GM18907 (cell line): Measurements from ENCODE around the gene SKAP1.
"Not testable (repeated sequence)": the region's sequence is repeated elsewhere in the genome, so short reads cannot be mapped to it uniquely, and the experiment has no call there.

Source experiments
- ATAC-seq: cut with Tn5 transposase; IDR thresholded peaks from one replicate; pipeline ENCODE4 v1.9.1; 2021; ENCODE audit warnings: mild to moderate bottlenecking, moderate library complexity; ENCODE audit not compliant: unreplicated experiment

SKAP1 gene

DNA sequence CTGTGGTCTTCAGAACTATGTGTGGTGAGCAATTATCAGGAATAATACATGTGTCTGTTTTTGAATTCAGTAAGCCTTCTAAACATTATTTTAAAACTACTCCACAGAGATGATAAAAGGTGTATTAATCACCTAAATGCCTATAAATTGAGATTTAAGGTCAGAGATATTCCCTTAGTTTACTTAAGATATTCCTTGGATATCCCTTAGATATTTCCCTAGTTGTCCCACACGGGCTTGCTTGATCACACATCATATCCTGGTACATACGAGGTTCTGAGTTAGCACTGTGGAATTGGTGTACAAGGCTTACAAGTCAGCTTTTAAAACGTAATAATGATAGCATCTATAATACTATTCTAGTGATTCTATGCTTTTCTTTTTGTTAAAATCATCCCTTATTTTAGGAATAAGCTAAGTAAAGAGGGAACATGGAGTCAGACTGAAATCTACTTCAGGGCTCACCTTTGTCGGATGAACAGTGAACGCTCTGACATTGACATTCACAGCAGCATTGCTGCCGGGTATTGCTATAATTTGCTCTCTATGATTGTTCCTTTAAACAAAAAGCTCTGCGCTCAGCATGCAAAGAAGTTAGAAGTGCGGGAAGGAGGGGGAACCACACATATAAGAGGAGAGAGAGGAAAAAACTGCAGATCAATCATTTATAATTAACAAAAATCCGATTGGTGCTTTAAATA is 136.5 kb downstream of the SKAP1 start:
- ATAC-seq: no peak

DNA sequence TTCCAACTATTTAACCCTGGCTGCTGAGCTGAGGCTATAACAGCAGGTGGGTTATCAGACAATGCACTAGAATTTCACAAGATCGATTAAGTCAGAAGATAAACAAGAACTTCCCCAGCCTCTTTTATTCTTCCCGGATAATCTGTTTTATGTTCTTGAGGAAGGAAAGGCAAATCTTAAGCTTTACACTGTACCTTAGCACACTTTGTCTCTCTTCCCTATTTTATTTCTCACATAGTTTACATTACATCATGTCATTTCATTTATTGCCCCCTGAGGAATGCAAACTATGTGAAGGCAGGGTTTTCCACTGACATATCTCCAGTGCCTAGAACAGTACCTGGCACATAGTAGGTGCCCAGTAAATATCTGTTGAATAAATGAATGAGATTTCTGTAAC is 139.6 kb downstream of the SKAP1 start:
- no peak for ATAC-seq

DNA sequence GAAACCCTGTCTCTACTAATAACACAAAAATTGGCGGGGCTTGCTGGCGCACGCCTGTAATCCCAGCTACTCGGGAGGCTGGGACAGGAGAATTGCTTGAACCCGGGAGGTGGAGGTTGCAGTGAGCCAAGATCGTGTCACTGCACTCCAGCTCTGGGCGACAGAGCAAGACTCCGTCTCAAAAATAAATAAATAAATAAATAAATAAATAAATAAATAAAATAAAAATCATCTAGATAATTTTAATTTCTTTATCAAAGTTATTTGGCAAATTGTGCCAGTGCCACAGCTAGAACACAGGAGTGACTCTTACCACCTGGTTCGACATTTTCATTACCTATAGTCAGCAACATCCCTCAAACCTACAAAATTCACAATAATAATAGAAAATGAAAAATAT is 143.1 kb downstream of the SKAP1 start:
- ATAC-seq: not testable (repeated sequence)

DNA sequence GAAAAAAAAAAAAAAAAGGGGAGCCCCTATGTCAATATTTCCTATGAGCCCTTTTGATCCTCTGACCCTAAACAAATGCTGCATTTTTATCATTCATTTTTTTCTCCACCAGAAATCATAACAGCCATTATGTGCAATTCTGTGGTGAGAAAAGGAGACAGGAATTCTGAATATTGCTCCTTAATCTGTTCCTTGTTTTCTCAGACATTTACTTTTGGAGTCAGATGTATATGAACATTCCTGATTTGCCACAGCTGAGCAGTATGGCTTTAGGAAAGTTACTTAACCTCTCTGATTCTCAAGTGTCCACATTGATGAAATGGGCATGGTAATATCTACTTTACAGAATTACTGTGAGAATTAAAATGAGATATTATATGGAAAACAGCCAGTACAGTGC is 144.4 kb downstream of the SKAP1 start:
- no peak for ATAC-seq

DNA sequence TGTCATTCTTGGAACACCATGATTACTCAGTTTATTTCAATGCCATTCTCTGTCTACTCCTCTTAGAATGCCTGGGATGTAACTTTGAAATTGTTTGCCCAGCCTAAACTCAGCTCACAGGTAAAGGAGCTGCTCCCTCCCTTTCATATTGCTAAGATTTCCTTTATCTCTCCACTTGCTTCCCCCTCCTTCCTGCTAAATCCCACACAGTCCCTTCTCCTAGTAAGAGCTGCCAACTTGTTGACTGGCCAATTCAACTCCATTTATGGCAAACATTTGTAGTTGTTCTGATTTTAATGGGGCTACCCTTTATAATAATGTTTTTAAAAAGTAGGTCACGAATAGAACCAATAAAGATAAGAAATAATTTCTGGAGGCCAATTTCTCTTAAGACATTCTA is 146.1 kb downstream of the SKAP1 start:
- no peak for ATAC-seq

DNA sequence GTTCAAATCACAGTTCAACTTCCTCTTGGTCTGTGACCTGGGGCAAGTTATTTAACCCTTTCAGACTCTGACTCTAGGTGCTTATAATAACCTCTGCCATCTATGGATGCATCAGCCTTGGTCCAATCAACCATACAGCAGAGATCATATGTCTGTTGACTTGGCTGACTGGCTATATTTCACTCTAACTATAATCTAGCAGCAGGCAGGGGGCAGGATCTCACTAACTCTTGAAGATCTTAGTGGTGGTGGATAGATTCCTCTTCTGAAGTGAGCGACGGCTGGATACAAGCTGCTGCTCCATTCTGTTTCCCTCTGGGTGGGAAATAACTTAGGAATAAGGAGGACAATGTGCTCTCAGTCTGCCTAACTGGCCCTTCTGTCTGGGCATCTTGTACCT is 146.6 kb downstream of the SKAP1 start:
- no peak for ATAC-seq

DNA sequence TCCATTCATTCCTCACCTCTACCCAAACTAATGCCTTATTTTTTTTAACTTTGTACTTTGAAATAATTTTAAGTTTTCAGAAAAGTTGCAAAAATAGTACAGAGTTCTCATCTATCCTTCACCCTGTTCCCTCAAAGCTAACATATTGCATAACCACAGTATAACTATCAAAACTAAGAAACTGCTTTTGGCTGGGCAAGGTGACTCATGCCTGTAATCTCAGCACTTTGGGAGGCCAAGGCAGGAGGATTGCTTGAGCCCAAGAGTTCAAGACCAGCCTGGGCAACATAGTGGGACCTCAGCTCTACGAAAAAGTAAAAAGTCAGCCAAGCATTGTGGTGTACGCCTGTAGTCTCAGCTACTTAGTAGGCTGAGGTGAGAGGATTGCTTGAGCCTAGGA is 147.7 kb downstream of the SKAP1 start:
- ATAC-seq: no peak

DNA sequence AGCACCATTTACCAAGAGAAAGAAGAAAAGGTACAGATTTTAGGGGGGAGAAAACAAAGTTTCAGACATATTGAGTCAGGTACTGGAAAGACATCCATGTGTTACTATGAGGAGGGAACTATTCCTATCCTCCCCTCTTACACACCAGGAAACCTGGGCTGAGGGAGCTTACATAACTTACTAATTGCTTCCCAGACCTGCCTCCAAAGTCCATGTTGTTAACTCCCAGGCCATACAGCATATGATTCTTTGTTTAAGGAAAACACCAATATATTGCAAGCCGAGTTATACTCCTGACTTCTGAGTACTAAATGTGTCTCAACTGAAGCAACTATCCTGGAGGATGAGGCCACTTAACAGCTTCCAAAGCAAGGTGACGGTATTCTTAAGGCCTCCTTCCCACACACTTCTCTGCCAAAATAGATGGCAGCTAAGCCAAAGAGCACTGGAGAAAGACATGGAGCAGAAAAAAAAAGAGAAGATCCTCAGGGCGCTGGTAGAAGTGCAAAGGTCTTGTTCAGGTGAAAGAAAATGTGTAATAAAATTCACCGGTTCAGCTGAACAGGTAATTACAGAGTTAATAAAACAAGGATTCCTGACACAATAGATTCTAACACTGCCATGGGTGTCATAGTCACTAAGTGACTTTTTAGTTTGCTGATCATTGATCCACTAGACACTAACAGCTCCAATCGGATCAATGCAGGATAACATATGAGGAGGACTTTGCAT is 151.1 kb downstream of the SKAP1 start:
- no peak for ATAC-seq

DNA sequence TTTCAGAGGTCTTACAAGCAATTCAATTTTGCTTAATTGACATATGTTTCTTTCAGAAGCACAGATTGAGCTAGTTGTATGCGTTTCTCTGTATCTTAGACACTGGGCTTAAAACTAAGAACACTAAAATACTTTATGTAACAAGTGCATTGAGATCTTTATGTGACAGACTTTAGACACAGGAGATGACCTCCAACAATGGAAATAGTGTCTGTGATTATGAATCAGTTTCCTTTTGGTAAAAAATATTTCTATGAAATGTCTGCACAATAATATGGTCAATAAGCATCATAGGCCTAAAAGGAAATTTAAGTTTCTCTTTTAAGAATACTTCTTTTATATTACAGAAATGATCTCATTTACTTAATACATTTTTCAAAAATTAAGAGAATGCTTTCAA is 153.2 kb downstream of the SKAP1 start:
- ATAC-seq: no peak

DNA sequence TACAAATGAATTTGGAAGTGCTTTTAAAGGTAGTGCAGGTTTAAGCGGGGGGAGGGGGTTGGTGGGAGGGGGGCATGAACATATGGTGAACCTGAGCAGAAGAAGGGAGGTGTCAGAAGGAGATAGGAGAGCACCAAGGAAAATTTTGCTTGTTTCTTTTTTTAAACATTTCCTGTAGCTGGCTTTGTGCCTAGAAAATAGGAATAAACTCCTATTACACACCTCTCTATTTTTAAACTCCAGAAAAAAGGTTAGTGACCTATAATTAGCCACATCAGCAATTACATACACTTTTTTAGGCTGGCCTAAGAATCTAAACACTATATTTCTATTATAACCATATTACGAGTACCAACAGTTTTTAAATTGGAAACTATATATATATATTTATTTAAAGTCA is 159.1 kb downstream of the SKAP1 start:
- no peak for ATAC-seq

DNA sequence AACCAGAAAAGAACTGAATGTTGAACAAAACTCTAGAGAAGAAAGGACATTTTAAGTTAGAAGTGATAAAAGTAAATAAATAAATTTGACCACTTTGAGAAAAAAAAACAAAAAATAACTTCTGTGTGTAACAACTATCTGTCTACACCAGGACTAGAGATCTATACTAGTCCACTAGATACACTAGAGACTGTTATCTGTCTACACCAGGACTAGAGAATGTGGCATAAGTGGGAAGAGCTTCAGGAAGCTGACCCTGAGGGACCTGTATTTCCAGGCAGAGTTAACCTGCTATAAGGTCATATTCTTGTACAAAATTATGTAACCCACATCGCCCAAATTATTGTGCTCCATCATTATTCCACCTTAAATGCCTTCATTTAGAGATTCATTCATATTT is 160.8 kb downstream of the SKAP1 start:
- ATAC-seq: no peak

DNA sequence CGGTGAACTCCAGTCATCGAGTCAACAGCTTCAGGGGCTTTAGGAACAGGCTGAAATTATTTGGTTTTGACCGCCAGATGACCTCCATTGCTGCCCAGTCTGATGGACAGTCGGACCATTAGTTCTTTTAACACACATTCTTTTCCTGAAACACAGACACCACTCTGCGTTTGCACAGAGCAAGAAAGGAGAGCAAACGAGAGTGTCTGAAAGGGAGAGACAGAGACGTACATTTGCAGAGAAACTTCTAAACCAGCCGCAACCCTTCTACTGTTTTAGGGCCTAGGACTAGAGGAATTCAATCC is 166.3 kb downstream of the SKAP1 start:
- no peak for ATAC-seq

DNA sequence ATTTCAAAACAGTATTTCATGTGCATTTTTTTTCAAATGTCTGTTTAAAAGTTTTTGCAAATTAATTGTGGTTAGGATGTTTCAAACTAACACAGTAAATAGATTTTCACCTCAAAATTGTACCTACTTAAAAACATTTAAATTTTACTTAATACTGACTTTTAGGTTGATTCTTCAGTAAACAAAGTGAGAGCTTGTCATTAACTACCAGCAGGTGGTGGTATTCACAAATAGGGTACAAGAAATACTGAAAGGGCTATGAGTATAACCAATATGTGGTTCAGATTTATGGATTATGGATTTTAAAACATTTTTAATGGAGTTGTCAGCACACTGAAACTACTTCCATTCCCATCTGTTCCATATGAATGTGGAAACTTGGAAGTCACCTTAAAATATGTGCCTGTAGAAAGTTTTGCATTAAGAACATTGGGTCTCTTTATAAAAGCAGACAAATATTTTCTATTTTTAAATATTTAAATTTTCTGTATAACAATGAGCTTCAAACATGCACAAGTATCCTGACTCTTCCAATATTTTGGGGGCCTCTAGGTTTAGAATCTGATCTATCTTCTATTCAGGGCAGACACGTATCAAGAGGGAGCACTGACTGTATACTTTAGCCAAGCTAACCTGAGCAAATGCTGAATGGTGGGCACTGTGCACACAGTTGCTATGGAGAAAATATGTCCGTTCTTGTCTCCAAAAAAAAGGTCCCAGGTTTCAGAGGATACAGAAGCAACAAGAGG is 166.9 kb downstream of the SKAP1 start:
- no peak for ATAC-seq

DNA sequence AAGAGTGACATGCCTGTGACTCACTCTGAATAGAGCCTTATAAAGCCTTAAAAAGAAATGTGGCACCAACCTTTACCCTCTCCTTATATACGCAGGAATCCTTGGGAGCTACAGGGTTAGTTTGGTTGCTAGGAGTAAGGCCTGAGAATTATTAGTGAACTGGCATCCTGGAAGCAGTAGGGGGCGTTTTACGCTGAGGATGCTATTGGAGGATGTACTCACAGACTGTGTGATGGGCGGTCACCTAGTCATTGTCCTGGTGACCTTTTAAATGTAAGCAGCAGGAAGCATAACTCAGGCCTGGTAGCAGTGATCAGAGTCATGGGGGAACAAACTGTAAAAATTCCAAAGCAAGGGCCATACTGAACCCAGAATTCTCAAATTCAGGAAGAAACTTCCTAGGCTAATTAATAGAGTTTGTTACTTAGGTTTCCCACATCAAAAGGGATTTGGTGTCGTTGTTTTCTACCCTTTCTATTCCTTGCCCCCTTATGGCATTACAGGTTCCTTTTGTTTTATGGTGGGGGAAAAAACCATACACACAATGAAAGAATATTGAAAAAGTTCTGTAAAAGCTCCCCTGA is 168.6 kb downstream of the SKAP1 start:
- no peak for ATAC-seq

DNA sequence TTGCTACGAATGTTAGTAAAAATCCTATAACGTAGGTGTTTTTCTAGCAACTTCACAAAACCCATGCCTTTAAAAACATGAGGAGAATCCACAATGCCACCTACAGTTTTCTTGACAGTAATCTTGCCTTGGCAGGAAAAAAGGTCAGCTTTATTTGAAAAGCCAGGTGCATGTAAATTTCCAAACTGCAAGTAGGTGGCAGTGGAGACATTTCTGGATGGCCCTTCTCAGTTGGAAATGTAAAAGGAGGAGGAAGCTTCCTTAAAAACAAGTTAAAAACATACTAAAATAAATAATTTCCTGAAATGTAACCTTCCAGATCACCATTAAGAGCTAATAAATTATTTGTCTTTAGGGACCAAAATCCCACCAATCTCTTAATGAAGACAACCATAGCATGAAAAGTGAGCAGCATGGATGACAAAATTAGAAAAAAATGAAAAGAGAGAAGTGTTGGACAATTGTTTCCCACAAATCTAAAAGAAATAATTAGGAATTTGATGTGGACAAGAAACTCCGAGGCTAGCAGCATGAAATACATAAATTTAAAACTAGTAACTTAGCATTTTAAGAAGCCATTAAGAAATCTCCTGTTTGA is 170.2 kb downstream of the SKAP1 start:
- ATAC-seq: no peak

DNA sequence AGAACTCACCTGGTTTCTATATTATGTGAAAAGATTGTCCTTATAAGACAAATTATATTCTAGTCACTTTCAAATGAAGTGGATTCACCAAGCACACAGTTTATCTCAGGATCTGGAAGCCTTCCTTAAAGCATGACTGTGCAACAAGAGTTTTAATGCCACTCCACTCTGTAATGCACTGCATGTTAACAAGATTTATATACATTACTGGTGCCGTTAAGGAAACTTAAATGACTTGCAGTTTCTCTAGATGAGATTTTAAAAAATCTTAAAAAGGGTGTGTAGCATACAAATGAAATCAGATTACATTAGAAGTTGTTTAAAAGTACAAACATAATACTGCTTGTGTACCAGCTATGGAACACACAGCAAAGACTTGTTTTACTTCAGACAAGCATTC is 171.7 kb downstream of the SKAP1 start:
- no peak for ATAC-seq

DNA sequence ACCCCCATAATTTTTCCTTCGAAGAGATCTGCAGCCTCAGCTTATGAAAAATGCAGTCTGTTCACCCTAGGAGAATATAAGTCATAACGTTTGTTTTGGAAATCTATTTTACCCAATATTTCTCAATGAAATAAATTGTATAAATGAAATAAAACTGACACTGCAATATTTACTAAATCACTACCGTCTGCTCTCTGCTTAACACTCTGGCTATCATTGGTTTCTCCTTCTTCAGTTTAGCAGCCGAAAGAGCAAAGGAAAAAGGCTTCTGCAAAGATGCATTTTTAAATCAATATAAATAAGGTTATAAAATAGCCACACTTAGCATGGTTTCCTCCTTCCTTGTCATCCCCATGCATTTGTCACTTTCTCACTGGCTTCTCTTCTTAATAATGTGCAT is 174.3 kb downstream of the SKAP1 start:
- no peak for ATAC-seq

DNA sequence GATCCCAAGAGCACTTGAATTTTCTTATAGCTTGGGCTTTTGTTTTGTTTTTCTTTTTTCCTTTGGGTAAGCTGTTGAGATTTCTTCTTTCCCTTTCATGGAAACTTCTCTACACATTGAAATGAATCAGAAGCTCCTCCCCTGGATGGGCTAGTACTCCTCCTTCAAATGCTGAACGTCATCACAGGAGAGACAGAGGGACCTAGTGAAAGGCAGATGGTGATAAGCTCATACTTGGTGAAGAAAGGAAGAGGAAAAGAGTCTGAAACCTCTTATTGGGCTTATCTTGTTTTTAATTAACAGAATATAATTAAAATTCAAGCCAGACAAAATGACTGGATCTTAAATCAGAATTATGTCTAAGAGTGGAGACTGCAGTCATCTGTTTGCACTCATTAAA is 175.1 kb downstream of the SKAP1 start:
- ATAC-seq: no peak

DNA sequence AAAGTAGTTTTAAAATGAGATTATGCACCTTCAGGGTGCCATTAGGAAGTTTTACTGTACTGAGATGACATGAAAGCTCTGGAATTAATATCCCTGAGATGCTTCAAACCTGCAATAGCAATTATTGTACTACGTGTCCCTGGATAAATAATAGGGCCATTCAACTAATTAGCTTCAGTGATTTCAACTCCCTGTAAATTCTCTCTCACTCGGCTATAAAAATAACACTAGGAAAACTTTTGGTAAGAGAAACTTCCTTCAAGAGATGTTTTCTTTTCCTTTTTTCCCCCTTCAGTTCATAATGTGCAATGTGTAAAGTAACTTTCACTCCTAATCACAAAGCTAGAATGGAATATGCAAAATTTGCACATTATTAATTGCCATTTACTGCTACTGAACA is 176.0 kb downstream of the SKAP1 start:
- no peak for ATAC-seq

DNA sequence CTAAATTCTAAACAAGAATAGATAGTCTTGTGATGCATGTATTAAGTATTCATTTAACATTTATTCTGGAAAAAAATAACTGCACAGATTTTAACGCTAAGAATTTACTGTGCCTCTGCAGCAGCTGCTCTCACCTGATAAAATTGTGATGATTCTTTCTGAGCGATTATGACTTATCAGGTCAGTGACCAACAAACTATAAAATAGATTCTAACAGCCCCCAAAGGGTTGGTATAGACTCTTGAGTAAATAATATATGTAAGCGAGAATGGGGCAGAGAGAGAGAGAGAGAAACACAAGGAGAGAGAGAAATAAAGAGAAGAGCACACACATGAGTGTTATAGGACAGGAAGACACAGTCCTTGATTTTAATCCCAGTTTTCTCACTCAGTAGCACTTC is 178.1 kb downstream of the SKAP1 start:
- no peak for ATAC-seq

DNA sequence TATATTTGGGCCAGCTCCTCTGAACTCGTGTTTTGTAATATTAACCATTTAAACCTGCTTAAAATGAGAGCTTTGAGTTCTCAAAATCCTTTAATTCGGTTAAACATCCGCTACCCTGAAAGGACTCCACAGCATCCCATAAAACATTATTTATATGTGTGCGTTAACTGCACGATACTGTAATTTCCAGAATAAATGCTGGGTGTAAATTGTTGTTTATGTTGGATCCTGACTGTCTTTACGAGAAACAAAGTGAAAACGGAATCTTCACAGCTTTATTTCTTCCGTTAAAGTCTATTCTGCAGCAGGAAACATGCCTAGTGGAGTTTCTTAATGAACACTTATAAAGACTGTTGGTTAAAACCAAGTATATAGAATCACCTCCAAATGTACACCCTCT is 179.1 kb downstream of the SKAP1 start:
- no peak for ATAC-seq

DNA sequence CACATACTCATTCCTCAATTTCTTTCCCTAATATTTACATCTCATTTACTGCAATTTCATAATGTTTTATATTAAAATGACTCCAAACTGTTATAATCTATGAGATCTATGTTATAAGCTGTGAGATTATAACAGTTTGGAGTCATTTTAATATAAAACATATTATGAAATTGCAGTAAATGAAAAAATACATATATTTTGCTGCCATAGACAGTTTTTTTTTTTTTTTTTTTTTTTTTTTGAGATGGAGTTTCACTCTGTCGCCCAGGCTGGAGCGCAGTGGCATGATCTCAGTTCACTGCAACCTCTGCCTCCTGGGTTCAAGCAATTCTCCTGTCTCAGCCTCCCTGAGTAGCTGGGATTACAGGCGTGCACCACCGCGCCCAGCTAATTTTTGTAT is 180.0 kb downstream of the SKAP1 start:
- ATAC-seq: not testable (repeated sequence)
